ENCODE measurements around the gene PREP.

The PREP gene

DNA sequence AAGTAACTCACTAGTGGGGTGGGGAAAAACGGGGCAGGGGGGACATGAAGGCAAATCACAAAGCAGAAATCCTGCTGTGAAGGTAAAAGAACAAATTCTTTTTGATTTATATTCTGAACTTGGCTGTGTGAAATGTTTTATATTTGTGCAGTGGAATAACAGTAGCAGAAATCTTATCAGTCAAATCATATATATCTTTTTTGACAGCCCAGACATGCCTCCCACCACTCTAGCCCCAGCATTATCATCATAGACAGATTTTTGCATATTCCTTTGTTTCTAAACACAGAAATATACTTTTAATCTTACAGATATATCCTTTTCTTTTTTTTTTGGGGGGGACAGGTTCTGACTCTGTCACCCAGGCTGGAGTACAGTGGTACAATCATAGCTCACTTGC lies 97.4 kb downstream of the PREP start:
- H3K4me3 ChIP-seq (ENCODE audit: low read depth in 1 of 2, low read length in 1 of 2), result no peak overlapping the region
- no peak overlapping the region for H3K27ac ChIP-seq
- H3K27me3 ChIP-seq, result no peaks in the 10 kb centered on the region
- H3K9me3 ChIP-seq, result no peaks in the 10 kb centered on the region
- peaks cover 4% of the 10 kb centered on the region for H3K36me3 ChIP-seq
- no peaks in the 10 kb centered on the region for H3K4me1 ChIP-seq (ENCODE audit: control insufficient read depth in 1 of 2, insufficient read depth in 1 of 2, low read depth in 1 of 2, low read length in 1 of 2)
- no peak for TF ChIP-seq CTCF (IDR thresholded peaks at IDR 0.05)

DNA sequence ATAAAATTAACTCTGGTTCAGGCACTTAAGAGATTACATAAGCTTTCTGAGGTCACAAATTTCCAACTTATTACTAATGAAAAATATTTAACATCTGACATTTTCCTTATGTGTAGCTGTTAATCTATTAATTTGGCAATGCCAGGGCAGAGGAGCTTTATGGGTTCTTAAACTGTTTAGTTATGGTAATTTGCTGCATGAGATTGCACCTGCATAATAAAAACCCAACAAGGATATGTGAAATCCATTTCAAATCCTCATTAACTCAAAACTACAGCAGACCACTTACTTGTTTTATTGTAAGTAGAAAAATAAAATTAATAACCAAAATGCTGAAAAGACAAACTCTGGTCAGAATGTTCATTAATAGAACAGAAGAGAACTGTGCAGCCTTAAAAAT lies 98.1 kb downstream of the PREP start:
- Histone ChIP-seq H3K4me3 (ENCODE audit: low read depth in 1 of 2, low read length in 1 of 2) (no peak overlapping the region), H3K27me3 (no peaks in the 10 kb centered on the region), H3K9me3 (no peaks in the 10 kb centered on the region), H3K36me3 (peaks cover 4% of the 10 kb centered on the region), H3K4me1 (ENCODE audit: control insufficient read depth in 1 of 2, insufficient read depth in 1 of 2, low read depth in 1 of 2, low read length in 1 of 2) (no peaks in the 10 kb centered on the region), H3K27ac (no peak overlapping the region)
- TF ChIP-seq CTCF (IDR thresholded peaks at IDR 0.05), result no peak

- H3K4me1 ChIP-seq (ENCODE audit: control insufficient read depth in 1 of 2, insufficient read depth in 1 of 2, low read depth in 1 of 2, low read length in 1 of 2), result no peaks in the 10 kb centered on the region
- no peak overlapping the region for H3K27ac ChIP-seq
- H3K27me3 ChIP-seq, result no peaks in the 10 kb centered on the region
- no peaks in the 10 kb centered on the region for H3K9me3 ChIP-seq
- no peak for TF ChIP-seq CTCF (IDR thresholded peaks at IDR 0.05)
- H3K36me3 ChIP-seq, result peaks cover 4% of the 10 kb centered on the region
- H3K4me3 ChIP-seq (ENCODE audit: low read depth in 1 of 2, low read length in 1 of 2), result no peak overlapping the region
Measured at GRCh38 chr6:105304366-105304765, 98.5 kb downstream of the PREP start.

GRCh38 chr6:105302617-105303128 lies 100.2 kb downstream of the PREP start:
- H3K4me3 ChIP-seq (ENCODE audit: low read depth in 1 of 2, low read length in 1 of 2), result no peak overlapping the region
- no peaks in the 10 kb centered on the region for H3K36me3 ChIP-seq
- H3K9me3 ChIP-seq, result no peaks in the 10 kb centered on the region
- H3K4me1 ChIP-seq (ENCODE audit: control insufficient read depth in 1 of 2, insufficient read depth in 1 of 2, low read depth in 1 of 2, low read length in 1 of 2), result no peaks in the 10 kb centered on the region
- no peak overlapping the region for H3K27ac ChIP-seq
- TF ChIP-seq CTCF (IDR thresholded peaks at IDR 0.05), result no peak
- no peaks in the 10 kb centered on the region for H3K27me3 ChIP-seq

DNA sequence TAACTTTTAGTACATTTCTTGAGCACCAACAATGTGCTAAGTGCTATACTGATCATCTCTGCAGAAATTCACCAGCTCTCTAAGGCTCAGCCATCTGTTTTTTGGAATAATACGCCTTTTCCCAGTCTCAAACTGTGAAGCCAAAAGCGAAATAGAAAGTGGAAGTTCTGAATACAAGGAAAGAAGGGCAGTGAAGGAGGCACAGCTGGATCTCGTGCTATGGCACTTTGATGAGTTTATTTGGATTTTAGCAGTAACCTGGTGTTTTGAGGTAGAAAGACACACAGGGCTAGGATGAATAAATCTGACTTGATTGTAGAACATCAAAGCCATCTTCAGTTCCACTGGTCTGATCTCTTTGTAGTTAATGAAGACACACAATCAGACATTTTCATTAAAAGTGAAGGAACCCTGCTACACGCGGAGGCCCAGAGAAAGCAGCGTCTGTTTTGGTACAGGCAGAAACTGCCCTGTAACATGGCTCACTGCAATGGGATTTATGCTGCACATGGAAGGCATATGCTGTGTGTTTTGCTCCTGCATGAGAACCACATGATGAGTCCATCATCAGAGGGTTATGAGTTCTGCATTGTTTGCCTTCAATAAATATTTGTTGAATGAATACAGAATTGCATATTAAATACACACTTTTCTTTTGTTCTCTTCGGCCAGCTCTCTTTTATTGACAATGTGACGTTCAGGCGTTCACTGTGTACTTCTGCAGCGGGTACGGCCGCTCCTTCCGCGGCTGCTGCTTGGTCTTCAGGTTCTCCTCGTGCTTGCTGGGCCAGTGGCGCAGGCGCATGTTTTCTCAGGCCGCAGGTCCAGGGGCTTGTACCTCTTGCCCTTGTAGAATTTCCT lies 100.9 kb downstream of the PREP start:
- no peaks in the 10 kb centered on the region for H3K9me3 ChIP-seq
- H3K36me3 ChIP-seq, result no peaks in the 10 kb centered on the region
- H3K4me3 ChIP-seq (ENCODE audit: low read depth in 1 of 2, low read length in 1 of 2), result no peak overlapping the region
- no peaks in the 10 kb centered on the region for H3K27me3 ChIP-seq
- no peak for TF ChIP-seq CTCF (IDR thresholded peaks at IDR 0.05)
- no peak overlapping the region for H3K27ac ChIP-seq
- H3K4me1 ChIP-seq (ENCODE audit: control insufficient read depth in 1 of 2, insufficient read depth in 1 of 2, low read depth in 1 of 2, low read length in 1 of 2), result no peaks in the 10 kb centered on the region

All from neutrophil (primary cell).